ENCODE data around the gene PEAR1.

The PEAR1 gene

GRCh38 chr1:156899956-156900718 is 6.6 kb downstream of the PEAR1 start:
- DNase-seq (ENCODE audit: low spot score), result no peak

- DNase-seq (ENCODE audit: low spot score), result no peak
These were observed 7.5 kb downstream of the PEAR1 start for GRCh38 chr1:156900896-156901589.

- no peak for DNase-seq (ENCODE audit: low spot score)
These were observed 8.0 kb downstream of the PEAR1 start for GRCh38 chr1:156901590-156901900.

- no peak for DNase-seq (ENCODE audit: low spot score)
These were observed 8.7 kb downstream of the PEAR1 start for GRCh38 chr1:156901966-156902915.

- no peak for DNase-seq (ENCODE audit: low spot score)
These were observed 10.0 kb downstream of the PEAR1 start for GRCh38 chr1:156903328-156904091.

- DNase-seq (ENCODE audit: low spot score), result no peak
These were observed 10.9 kb downstream of the PEAR1 start for GRCh38 chr1:156904187-156904959.

- DNase-seq (ENCODE audit: low spot score), result no peak
These were observed 11.7 kb downstream of the PEAR1 start for GRCh38 chr1:156905176-156905575.

- no peak for DNase-seq (ENCODE audit: low spot score)
These were observed 12.1 kb downstream of the PEAR1 start for GRCh38 chr1:156905651-156906050.

GRCh38 chr1:156906206-156906906 is 12.8 kb downstream of the PEAR1 start:
- DNase-seq (ENCODE audit: low spot score), result no peak

GRCh38 chr1:156908541-156908940 is 15.0 kb downstream of the PEAR1 start:
- DNase-seq (ENCODE audit: low spot score), result no peak

- DNase-seq (ENCODE audit: low spot score), result no peak
These were observed 15.4 kb downstream of the PEAR1 start for GRCh38 chr1:156908955-156909354.

GRCh38 chr1:156909671-156910070 is 16.2 kb downstream of the PEAR1 start:
- no peak for DNase-seq (ENCODE audit: low spot score)

- DNase-seq (ENCODE audit: low spot score), result peak; percentile 73
These were observed 16.8 kb downstream of the PEAR1 start for GRCh38 chr1:156910309-156910782.

- no peak for DNase-seq (ENCODE audit: low spot score)
These were observed 18.2 kb downstream of the PEAR1 start for GRCh38 chr1:156911577-156912298.

GRCh38 chr1:156912310-156912709 is 18.8 kb downstream of the PEAR1 start:
- no peak for DNase-seq (ENCODE audit: low spot score)

- DNase-seq (ENCODE audit: low spot score), result no peak
These were observed 19.6 kb downstream of the PEAR1 start for GRCh38 chr1:156912861-156913808.

GRCh38 chr1:156913809-156914387 is 20.4 kb downstream of the PEAR1 start:
- DNase-seq (ENCODE audit: low spot score), result no peak

- DNase-seq (ENCODE audit: low spot score), result no peak
These were observed 20.9 kb downstream of the PEAR1 start for GRCh38 chr1:156914440-156914856.
